Measurements from ENCODE around the gene PMVK. TPM values are rescaled to one million over a fixed set of nuclear protein-coding genes. Genes with fewer than 3 reads are reported as not detected.
"Not testable (repeated sequence)": the region's sequence is repeated elsewhere in the genome, so short reads cannot be mapped to it uniquely, and the experiment has no call there.

Gene PMVK
- total RNA-seq, 3 donors from 2014 or later: 46.7 to 53.0 (median 48.3) TPM

GRCh38 chr1:154931940-154932487, 4.5 kb downstream of the PMVK start:
- H3K4me1 Mint-ChIP-seq (ENCODE audit: low read depth): peaks cover 14% of the 10 kb centered on the region
- peaks cover 8% of the 10 kb centered on the region for H3K36me3 Mint-ChIP-seq (ENCODE audit: insufficient read depth)
- H3K27me3 Mint-ChIP-seq (ENCODE audit: low read depth): no peaks in the 10 kb centered on the region
- no peak for DNase-seq
- no peak overlapping the region for H3K4me3 Mint-ChIP-seq
- no peak for ATAC-seq
- no peaks in the 10 kb centered on the region for H3K9me3 Mint-ChIP-seq

GRCh38 chr1:154926201-154926600, 10.3 kb downstream of the PMVK start:
- no peak overlapping the region for H3K4me3 Mint-ChIP-seq
- H3K4me1 Mint-ChIP-seq (ENCODE audit: low read depth): peaks cover 7% of the 10 kb centered on the region
- no peaks in the 10 kb centered on the region for H3K9me3 Mint-ChIP-seq
- no peaks in the 10 kb centered on the region for H3K27me3 Mint-ChIP-seq (ENCODE audit: low read depth)
- ATAC-seq (no peak), DNase-seq (no peak)
- peaks cover 31% of the 10 kb centered on the region for H3K36me3 Mint-ChIP-seq (ENCODE audit: insufficient read depth)

- no peak for DNase-seq
- ATAC-seq: no peak
- H3K4me1 Mint-ChIP-seq (ENCODE audit: low read depth): peaks cover 7% of the 10 kb centered on the region
- H3K36me3 Mint-ChIP-seq (ENCODE audit: insufficient read depth): peaks cover 31% of the 10 kb centered on the region
- no peaks in the 10 kb centered on the region for H3K9me3 Mint-ChIP-seq
- H3K4me3 Mint-ChIP-seq: no peak overlapping the region
- H3K27me3 Mint-ChIP-seq (ENCODE audit: low read depth): no peaks in the 10 kb centered on the region
Measured at GRCh38 chr1:154925335-154926170, 11.0 kb downstream of the PMVK start.

GRCh38 chr1:154923695-154924094, 12.8 kb downstream of the PMVK start:
- DNase-seq (no peak), ATAC-seq (no peak)
- peaks cover 7% of the 10 kb centered on the region for H3K4me1 Mint-ChIP-seq (ENCODE audit: low read depth)
- H3K4me3 Mint-ChIP-seq: no peak overlapping the region
- no peaks in the 10 kb centered on the region for H3K27me3 Mint-ChIP-seq (ENCODE audit: low read depth)
- H3K36me3 Mint-ChIP-seq (ENCODE audit: insufficient read depth): peaks cover 33% of the 10 kb centered on the region
- H3K9me3 Mint-ChIP-seq: no peaks in the 10 kb centered on the region

- H3K4me3 Mint-ChIP-seq: no peak overlapping the region
- no peaks in the 10 kb centered on the region for H3K4me1 Mint-ChIP-seq (ENCODE audit: low read depth)
- H3K27me3 Mint-ChIP-seq (ENCODE audit: low read depth): no peaks in the 10 kb centered on the region
- ATAC-seq (no peak), DNase-seq (no peak)
- peaks cover 8% of the 10 kb centered on the region for H3K36me3 Mint-ChIP-seq (ENCODE audit: insufficient read depth)
- H3K9me3 Mint-ChIP-seq: no peaks in the 10 kb centered on the region
Measured at GRCh38 chr1:154913273-154913672, 23.2 kb downstream of the PMVK start.

DNA sequence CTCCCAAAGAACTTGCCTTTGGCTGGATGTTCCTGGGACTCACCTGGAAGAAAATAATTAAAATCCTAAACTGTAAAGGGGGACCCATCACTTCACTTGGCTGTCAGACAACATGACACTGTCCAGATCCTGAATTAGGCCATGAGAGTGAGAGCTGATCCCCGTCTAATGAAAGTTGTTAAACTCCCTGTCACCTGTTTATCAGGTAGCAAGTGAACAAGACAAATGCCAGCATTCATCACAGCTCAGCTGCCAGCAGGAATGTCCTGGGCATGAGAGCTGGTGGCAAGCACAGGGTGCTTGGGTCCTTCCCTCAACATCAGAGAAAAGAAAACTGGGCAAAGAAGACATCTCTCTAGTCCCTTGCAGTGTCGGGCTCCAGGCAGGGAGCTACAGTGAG, 23.8 kb downstream of the PMVK start:
- H3K36me3 Mint-ChIP-seq (ENCODE audit: insufficient read depth): peaks cover 8% of the 10 kb centered on the region
- no peaks in the 10 kb centered on the region for H3K9me3 Mint-ChIP-seq
- H3K27me3 Mint-ChIP-seq (ENCODE audit: low read depth): no peaks in the 10 kb centered on the region
- H3K4me1 Mint-ChIP-seq (ENCODE audit: low read depth): no peaks in the 10 kb centered on the region
- ATAC-seq (no peak), DNase-seq (no peak)
- H3K4me3 Mint-ChIP-seq: no peak overlapping the region

DNA sequence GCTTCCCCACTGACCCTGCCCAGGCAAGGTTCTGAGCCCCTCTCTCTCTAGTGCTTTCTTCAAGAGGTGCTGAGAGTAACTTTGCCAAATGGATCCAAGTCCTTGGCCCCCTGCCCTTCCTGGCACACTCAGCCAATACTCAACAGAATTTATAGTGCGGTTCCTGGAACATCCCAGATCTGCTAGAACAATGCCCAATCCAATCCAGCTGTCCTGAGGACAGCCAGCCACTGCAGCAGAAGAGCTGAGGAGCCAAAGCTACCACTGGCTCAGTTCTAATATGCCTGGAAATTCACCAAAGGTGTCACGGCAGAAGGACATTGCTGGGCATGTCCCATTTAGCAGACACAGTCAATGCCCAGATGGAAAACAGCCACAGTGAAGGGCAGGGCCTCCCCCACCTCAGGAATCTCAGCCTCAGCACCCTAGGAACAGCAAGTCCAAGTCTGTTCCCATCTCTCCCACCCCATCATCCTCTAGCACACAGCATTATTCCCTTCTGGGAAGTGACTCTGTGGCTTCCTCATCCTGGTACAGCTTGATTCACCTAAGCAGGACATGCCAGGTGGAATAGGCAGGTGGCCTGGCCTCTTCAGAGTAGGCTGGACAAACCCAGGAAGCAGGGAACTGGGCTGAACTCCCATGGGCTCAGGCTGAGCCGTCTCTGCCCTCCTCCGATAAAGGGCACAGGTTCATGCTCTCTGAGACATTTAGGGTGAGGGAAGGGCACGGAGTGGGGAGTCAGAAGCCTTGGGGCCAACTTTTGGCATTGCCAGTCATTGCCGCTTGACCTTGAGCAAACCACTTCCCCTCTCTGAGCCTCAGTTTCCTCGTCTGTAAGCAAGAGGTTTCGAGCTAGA, 24.6 kb downstream of the PMVK start:
- no peak for ATAC-seq

GRCh38 chr1:154910851-154911250, 25.7 kb downstream of the PMVK start:
- Mint-ChIP-seq H3K4me1 (ENCODE audit: low read depth) (no peaks in the 10 kb centered on the region), H3K9me3 (no peaks in the 10 kb centered on the region), H3K27me3 (ENCODE audit: low read depth) (no peaks in the 10 kb centered on the region), H3K36me3 (ENCODE audit: insufficient read depth) (peaks cover 5% of the 10 kb centered on the region), H3K4me3 (no peak overlapping the region)
- no peak for ATAC-seq
- DNase-seq: no peak

More for the DNA sequence above, 24.6 kb downstream of the PMVK start:
- no peaks in the 10 kb centered on the region for H3K27me3 Mint-ChIP-seq (ENCODE audit: low read depth)
- H3K36me3 Mint-ChIP-seq (ENCODE audit: insufficient read depth): peaks cover 8% of the 10 kb centered on the region
- H3K4me3 Mint-ChIP-seq: no peak overlapping the region
- no peak for DNase-seq
- no peaks in the 10 kb centered on the region for H3K9me3 Mint-ChIP-seq
- H3K4me1 Mint-ChIP-seq (ENCODE audit: low read depth): no peaks in the 10 kb centered on the region

- H3K27me3 Mint-ChIP-seq (ENCODE audit: low read depth): no peaks in the 10 kb centered on the region
- no peaks in the 10 kb centered on the region for H3K4me1 Mint-ChIP-seq (ENCODE audit: low read depth)
- ATAC-seq (no peak), DNase-seq (no peak)
- no peak overlapping the region for H3K4me3 Mint-ChIP-seq
- H3K36me3 Mint-ChIP-seq (ENCODE audit: insufficient read depth): peaks cover 2% of the 10 kb centered on the region
- H3K9me3 Mint-ChIP-seq: no peaks in the 10 kb centered on the region
Measured at GRCh38 chr1:154908937-154909336, 27.6 kb downstream of the PMVK start.

DNA sequence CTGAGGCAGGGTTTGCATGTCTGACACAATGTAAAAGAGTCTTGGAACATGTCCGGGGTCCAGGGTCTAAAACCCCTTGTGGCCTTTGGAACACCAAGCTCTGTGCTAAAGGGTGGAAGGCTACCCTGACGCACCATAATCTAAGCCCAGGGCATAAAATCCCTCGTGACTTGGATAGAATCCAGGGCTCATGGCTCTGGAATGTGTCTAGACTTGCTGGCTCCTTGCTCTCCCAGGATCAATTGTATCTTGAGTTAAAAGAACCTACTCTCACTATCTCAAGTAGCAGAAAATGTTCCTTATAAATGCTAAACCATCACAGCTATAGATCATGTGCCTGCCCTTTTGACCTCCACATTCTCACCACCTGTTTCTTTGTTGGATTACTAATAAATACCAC, 28.4 kb downstream of the PMVK start:
- H3K4me3 Mint-ChIP-seq; H3K36me3 Mint-ChIP-seq (ENCODE audit: insufficient read depth); H3K9me3 Mint-ChIP-seq; H3K4me1 Mint-ChIP-seq (ENCODE audit: low read depth); H3K27me3 Mint-ChIP-seq (ENCODE audit: low read depth); ATAC-seq; DNase-seq: not testable (repeated sequence)

DNA sequence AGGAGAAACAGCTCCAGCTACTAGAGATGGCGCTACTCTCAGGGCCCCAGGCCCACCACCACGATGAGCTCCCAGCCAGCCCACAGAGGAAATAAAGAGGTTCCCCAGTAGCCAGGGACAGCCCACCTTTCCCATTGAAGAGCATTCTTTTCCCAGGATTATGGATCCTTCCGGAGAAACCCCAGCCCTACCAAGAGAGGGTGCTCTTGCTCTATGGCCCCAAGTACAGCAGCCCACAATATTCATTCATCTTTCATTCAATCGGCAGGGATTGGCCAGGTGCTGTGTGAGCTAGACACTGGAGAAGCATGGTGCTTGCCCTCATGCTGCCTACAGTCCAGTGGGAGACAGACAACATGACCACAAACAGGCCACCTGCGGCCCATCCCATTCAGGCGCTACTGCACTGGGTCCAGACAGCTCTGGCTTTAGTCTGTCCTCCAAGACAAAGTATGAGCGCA, 29.9 kb downstream of the PMVK start:
- no peak for DNase-seq
- H3K9me3 Mint-ChIP-seq: no peaks in the 10 kb centered on the region

GRCh38 chr1:154902938-154903566, 33.5 kb downstream of the PMVK start:
- ATAC-seq (no peak), DNase-seq (no peak)
- no peak overlapping the region for H3K4me3 Mint-ChIP-seq
- H3K27me3 Mint-ChIP-seq (ENCODE audit: low read depth): no peaks in the 10 kb centered on the region
- H3K36me3 Mint-ChIP-seq (ENCODE audit: insufficient read depth): no peaks in the 10 kb centered on the region
- H3K9me3 Mint-ChIP-seq: no peaks in the 10 kb centered on the region
- no peaks in the 10 kb centered on the region for H3K4me1 Mint-ChIP-seq (ENCODE audit: low read depth)

More for the DNA sequence above, 29.9 kb downstream of the PMVK start:
- Mint-ChIP-seq H3K4me1 (ENCODE audit: low read depth) (no peaks in the 10 kb centered on the region), H3K4me3 (no peak overlapping the region), H3K27me3 (ENCODE audit: low read depth) (no peaks in the 10 kb centered on the region), H3K36me3 (ENCODE audit: insufficient read depth) (peaks cover 2% of the 10 kb centered on the region)
- no peak for ATAC-seq

DNA sequence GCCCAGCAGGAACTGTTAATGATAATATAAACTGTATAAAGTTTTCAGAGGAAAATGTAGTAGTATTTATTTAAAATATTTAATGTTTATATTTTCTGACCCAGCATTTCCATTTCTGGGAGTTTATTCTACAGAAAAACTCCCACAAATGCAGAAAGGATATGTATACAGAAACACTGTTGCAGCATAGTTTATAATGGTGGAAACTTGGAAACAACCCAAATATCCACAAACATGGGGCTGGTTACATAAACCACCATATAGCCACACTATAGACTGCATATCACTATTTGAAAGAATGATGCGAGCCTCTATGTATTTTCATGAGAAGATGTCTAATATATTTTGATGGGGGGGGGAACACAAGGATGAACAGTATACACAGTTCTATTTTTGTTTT, 34.9 kb downstream of the PMVK start:
- no peaks in the 10 kb centered on the region for H3K9me3 Mint-ChIP-seq
- no peaks in the 10 kb centered on the region for H3K4me1 Mint-ChIP-seq (ENCODE audit: low read depth)
- no peak overlapping the region for H3K4me3 Mint-ChIP-seq

GRCh38 chr1:154899041-154899440, 37.5 kb downstream of the PMVK start:
- H3K4me1 Mint-ChIP-seq (ENCODE audit: low read depth): no peaks in the 10 kb centered on the region

More for the DNA sequence above, 34.9 kb downstream of the PMVK start:
- ATAC-seq (no peak), DNase-seq (no peak)
- Mint-ChIP-seq H3K27me3 (ENCODE audit: low read depth) (no peaks in the 10 kb centered on the region), H3K36me3 (ENCODE audit: insufficient read depth) (no peaks in the 10 kb centered on the region)

More at GRCh38 chr1:154899041-154899440, 37.5 kb downstream of the PMVK start:
- H3K27me3 Mint-ChIP-seq (ENCODE audit: low read depth): no peaks in the 10 kb centered on the region
- ATAC-seq (no peak), DNase-seq (no peak)
- no peaks in the 10 kb centered on the region for H3K9me3 Mint-ChIP-seq
- no peak overlapping the region for H3K4me3 Mint-ChIP-seq
- no peaks in the 10 kb centered on the region for H3K36me3 Mint-ChIP-seq (ENCODE audit: insufficient read depth)
